ENCODE results near the gene PLEK. TPM values are rescaled to one million over a fixed set of nuclear protein-coding genes. Genes with fewer than 3 reads are reported as not detected.

Gene PLEK
- total and polyA plus RNA-seq, 2 donors (not counting 1 experiment from before 2014, with no cell fraction given): 39.9 to 78.3 TPM

GRCh38 chr2:68379184-68379708 lies 14.2 kb downstream of the PLEK start:
- peak overlapping the region; percentile 46 for H3K4me2 ChIP-seq (replicated peaks; ENCODE audit: low read depth, low read length, poor library complexity, severe bottlenecking)
- H3K9me3 ChIP-seq (ENCODE audit: control extremely low read depth in 1 of 3, control insufficient read depth in 2 of 3, insufficient read depth in 1 of 3, low read length in 2 of 3): no peaks in the 10 kb centered on the region
- no peak for DNase-seq
- peaks cover 98% of the 10 kb centered on the region for H3K79me2 ChIP-seq (ENCODE audit: control insufficient read depth, insufficient read depth, low read length)
- peak overlapping the region; percentile 0 for H3K9ac ChIP-seq (ENCODE audit: low read length)
- peaks cover 83% of the 10 kb centered on the region for H3K4me1 Mint-ChIP-seq
- ChIA-PET POLR2A (interaction anchor here (0.6 to 1.1 kb wide), 3 partner anchors 11 to 94 kb away, joined by 3 to 7 read pairs (median 3); no protein-coding TSS in a partner anchor), CTCF (interaction anchor here (1.1 to 2.8 kb wide), 3 partner anchors 14 to 36 kb away, joined by 3 to 11 read pairs (median 3); partner anchors contain the start of gene PLEK)
- peak overlapping the region; percentile 23 for H3K4me3 Mint-ChIP-seq
- no peak overlapping the region for H3K4me3 ChIP-seq (ENCODE audit: control extremely low read depth in 1 of 5, extremely low read depth in 1 of 5, insufficient read depth in 1 of 5, low read depth in 2 of 5, low read length in 4 of 5)
- 53% methylated on average over 3 of the region's 4 CpGs for WGBS (ENCODE audit: insufficient coverage)
- ATAC-seq (ENCODE audit: low read depth): no peak
- H3K27me3 Mint-ChIP-seq: no peaks in the 10 kb centered on the region
- peak overlapping the region in 1 of 2 donors; percentile 32 for H3K27ac ChIP-seq (ENCODE audit: low read length in 2 of 2)
- no peaks in the 10 kb centered on the region for H3K9me3 Mint-ChIP-seq (ENCODE audit: insufficient read depth)
- peaks cover 2 to 62% of the 10 kb centered on the region in 2 experiments for H3K36me3 ChIP-seq (replicated peaks in 1 of 2; ENCODE audit: control extremely low read depth in 1 of 2, control insufficient read depth in 1 of 2, extremely low read depth in 1 of 2, insufficient read depth in 2 of 2, low read length in 1 of 2)
- peaks cover 28% of the 10 kb centered on the region for H4K20me1 ChIP-seq (ENCODE audit: control insufficient read depth, insufficient read depth, low read length, poor library complexity, severe bottlenecking)
- peaks cover 69 to 73% of the 10 kb centered on the region in 2 donors for H3K4me1 ChIP-seq (ENCODE audit: control insufficient read depth in 2 of 2, insufficient read depth in 2 of 2, low read length in 2 of 2)
- H3K27me3 ChIP-seq (replicated peaks in 1 of 4; ENCODE audit: control extremely low read depth in 1 of 4, control insufficient read depth in 3 of 4, insufficient read depth in 4 of 4, low read length in 3 of 4): no peaks in the 10 kb centered on the region
- H3K27ac Mint-ChIP-seq: peak overlapping the region; percentile 79
- intact Hi-C loops (cut with micrococcal nuclease): no loop called here
- no peak overlapping the region for H2AFZ ChIP-seq (ENCODE audit: insufficient read depth, low read depth, low read length, poor library complexity, severe bottlenecking)
- no peak for TF ChIP-seq EZH2 (IDR thresholded peaks at IDR 0.05; ENCODE audit: borderline replicate concordance, insufficient read depth, low read depth, low read length, poor library complexity, severe bottlenecking)
- no peak for TF ChIP-seq CTCF (IDR thresholded peaks at IDR 0.05)

GRCh38 chr2:68383778-68384177 lies 18.7 kb downstream of the PLEK start:
- H3K9ac ChIP-seq (ENCODE audit: low read length): no peak overlapping the region
- no peak for DNase-seq
- ChIA-PET POLR2A (interaction anchor here (0.7 kb wide), 1 partner anchor 23 kb away, joined by 6 read pairs; no protein-coding TSS in a partner anchor), CTCF (interaction anchor here (1.5 to 1.9 kb wide), 2 partner anchors 18 to 80 kb away, joined by 3 to 5 read pairs; no protein-coding TSS in a partner anchor)
- H2AFZ ChIP-seq (ENCODE audit: insufficient read depth, low read depth, low read length, poor library complexity, severe bottlenecking): no peak overlapping the region
- Mint-ChIP-seq H3K27ac (peak overlapping the region; percentile 92), H3K4me1 (peaks cover 86% of the 10 kb centered on the region), H3K4me3 (peak overlapping the region; percentile 40), H3K9me3 (ENCODE audit: insufficient read depth) (no peaks in the 10 kb centered on the region), H3K27me3 (no peaks in the 10 kb centered on the region)
- peak overlapping the region; percentile 59 for H3K4me2 ChIP-seq (replicated peaks; ENCODE audit: low read depth, low read length, poor library complexity, severe bottlenecking)
- no peak for TF ChIP-seq EZH2 (IDR thresholded peaks at IDR 0.05; ENCODE audit: borderline replicate concordance, insufficient read depth, low read depth, low read length, poor library complexity, severe bottlenecking)
- TF ChIP-seq CTCF (IDR thresholded peaks at IDR 0.05): no peak
- no peak overlapping the region for H3K4me3 ChIP-seq (ENCODE audit: control extremely low read depth in 1 of 5, extremely low read depth in 1 of 5, insufficient read depth in 1 of 5, low read depth in 2 of 5, low read length in 4 of 5)
- intact Hi-C loops (cut with micrococcal nuclease): no loop called here
- no peaks in the 10 kb centered on the region for H3K9me3 ChIP-seq (ENCODE audit: control extremely low read depth in 1 of 3, control insufficient read depth in 2 of 3, insufficient read depth in 1 of 3, low read length in 2 of 3)
- peak overlapping the region; percentile 95 to 98 for H3K27ac ChIP-seq (ENCODE audit: low read length in 2 of 2)
- no peaks in the 10 kb centered on the region for H3K27me3 ChIP-seq (replicated peaks in 1 of 4; ENCODE audit: control extremely low read depth in 1 of 4, control insufficient read depth in 3 of 4, insufficient read depth in 4 of 4, low read length in 3 of 4)
- H3K79me2 ChIP-seq (ENCODE audit: control insufficient read depth, insufficient read depth, low read length): peaks cover 62% of the 10 kb centered on the region
- no peak for ATAC-seq (ENCODE audit: low read depth)
- WGBS (ENCODE audit: insufficient coverage): 57% methylated on average over 2 of the region's 3 CpGs
- peaks cover 14% of the 10 kb centered on the region for H4K20me1 ChIP-seq (ENCODE audit: control insufficient read depth, insufficient read depth, low read length, poor library complexity, severe bottlenecking)
- peaks cover 71 to 82% of the 10 kb centered on the region in 2 donors for H3K4me1 ChIP-seq (ENCODE audit: control insufficient read depth in 2 of 2, insufficient read depth in 2 of 2, low read length in 2 of 2)
- peaks cover 2 to 81% of the 10 kb centered on the region in 2 experiments for H3K36me3 ChIP-seq (replicated peaks in 1 of 2; ENCODE audit: control extremely low read depth in 1 of 2, control insufficient read depth in 1 of 2, extremely low read depth in 1 of 2, insufficient read depth in 2 of 2, low read length in 1 of 2)
